Measurements from ENCODE around the gene CHMP4A. TPM values are rescaled to one million over a fixed set of nuclear protein-coding genes. Genes with fewer than 3 reads are reported as not detected.

The CHMP4A gene
- 100 to 1,000 TPM in 1 of 2 experiments, 10 to 100 TPM in 1; 99.3 to 101 TPM for total RNA-seq
- polyA plus RNA-seq = 100 to 1,000 TPM; 164 to 194 TPM

GRCh38 chr14:24212924-24213865 is at the start of gene CHMP4A:
Gene CHMP4A (minus strand): TSS chr14:24213488. CDS start chr14:24213439, 49 bp downstream.
- peak; percentile 93 to 99 (median 96) for DNase-seq
- Histone ChIP-seq H3K9me3 (ENCODE audit: control insufficient read depth in 1 of 2, low read length in 2 of 2) (no peaks in the 10 kb centered on the region), H3K27me3 (ENCODE audit: insufficient read depth, low read length) (no peaks in the 10 kb centered on the region), H3K4me3 (ENCODE audit: low read length in 2 of 2) (peak within 1 kb of the TSS; percentile 68 to 91), H3K36me3 (ENCODE audit: insufficient read depth, low read length) (peaks cover 32% of the 10 kb centered on the region), H3K4me1 (ENCODE audit: insufficient read depth, low read length) (peaks cover 42% of the 10 kb centered on the region), H3K27ac (ENCODE audit: low read depth, low read length) (peak within 1 kb of the TSS; percentile 100)
- Mint-ChIP-seq H3K4me3 (peak within 1 kb of the TSS; percentile 92 to 99 (median 96)), H3K36me3 (peaks cover 21 to 52% of the 10 kb centered on the region in 2 donors), H3K27ac (peak within 1 kb of the TSS; percentile 95 to 100 (median 99)), H3K9me3 (peaks cover 0 to 5% (median 0%) of the 10 kb centered on the region in 8 donors), H3K27me3 (no peaks in the 10 kb centered on the region), H3K4me1 (peaks cover 35 to 72% (median 48%) of the 10 kb centered on the region in 4 donors)
- POLR2A ChIA-PET (ENCODE audit: partially characterized antibody) = interaction anchor here (0.7 to 6.6 kb wide), 35 partner anchors 8 to 1447 kb away, joined by 3 to 171 read pairs (median 6); partner anchors contain the start of genes AP1G2, CBLN3, CIDEB and DCAF11
- intact Hi-C loops (cut with micrococcal nuclease) = loop anchor here (1.0 to 2.0 kb wide), 6 partner anchors 18 to 98 kb away; partner anchors contain the start of genes DCAF11, EMC9, IPO4 and IRF9
- CTCF ChIA-PET (ENCODE audit: partially characterized antibody) = interaction anchor here (0.6 to 4.9 kb wide), 13 partner anchors 10 to 223 kb away, joined by 3 to 68 read pairs (median 6); partner anchors contain the start of genes CIDEB, DCAF11, DHRS1 and IRF9

GRCh38 chr14:24261969-24262327 is 48.7 kb upstream of the CHMP4A start:
- H3K36me3 ChIP-seq (ENCODE audit: insufficient read depth, low read length) = peaks cover 19% of the 10 kb centered on the region
- H3K9me3 Mint-ChIP-seq = no peaks in the 10 kb centered on the region
- intact Hi-C loops (cut with micrococcal nuclease) = no loop called here
- H3K36me3 Mint-ChIP-seq = peaks cover 19 to 40% of the 10 kb centered on the region in 2 donors
- no peak for DNase-seq
- H3K4me3 ChIP-seq (ENCODE audit: low read length in 2 of 2) = no peak overlapping the region
- no peaks in the 10 kb centered on the region for H3K9me3 ChIP-seq (ENCODE audit: control insufficient read depth in 1 of 2, low read length in 2 of 2)
- H3K27me3 Mint-ChIP-seq = no peaks in the 10 kb centered on the region
- H3K27ac ChIP-seq (ENCODE audit: low read depth, low read length) = no peak overlapping the region
- H3K4me3 Mint-ChIP-seq = no peak overlapping the region
- no peak overlapping the region for H3K27ac Mint-ChIP-seq
- CTCF ChIA-PET (ENCODE audit: partially characterized antibody) = interaction anchor here (0.9 to 1.7 kb wide), 2 partner anchors 11 to 204 kb away, joined by 3 to 4 read pairs; no protein-coding TSS in a partner anchor
- no peaks in the 10 kb centered on the region for H3K27me3 ChIP-seq (ENCODE audit: insufficient read depth, low read length)
- POLR2A ChIA-PET (ENCODE audit: partially characterized antibody) = interaction anchor here (1.1 to 1.6 kb wide), 2 partner anchors 10 to 19 kb away, joined by 3 to 5 read pairs; partner anchors contain the start of gene TINF2
- peaks cover 0 to under 1% (median 0%) of the 10 kb centered on the region in 4 donors for H3K4me1 Mint-ChIP-seq
- no peaks in the 10 kb centered on the region for H3K4me1 ChIP-seq (ENCODE audit: insufficient read depth, low read length)

GRCh38 chr14:24261256-24261968 is 48.1 kb upstream of the CHMP4A start:
- Mint-ChIP-seq H3K4me3 (no peak overlapping the region), H3K36me3 (peaks cover 19 to 37% of the 10 kb centered on the region in 2 donors), H3K4me1 (no peaks in the 10 kb centered on the region), H3K9me3 (no peaks in the 10 kb centered on the region), H3K27me3 (no peaks in the 10 kb centered on the region), H3K27ac (peak overlapping the region in 2 of 7 donors; percentile 58 to 79)
- Histone ChIP-seq H3K4me1 (ENCODE audit: insufficient read depth, low read length) (no peaks in the 10 kb centered on the region), H3K36me3 (ENCODE audit: insufficient read depth, low read length) (peaks cover 14% of the 10 kb centered on the region), H3K27ac (ENCODE audit: low read depth, low read length) (no peak overlapping the region), H3K9me3 (ENCODE audit: control insufficient read depth in 1 of 2, low read length in 2 of 2) (no peaks in the 10 kb centered on the region), H3K4me3 (ENCODE audit: low read length in 2 of 2) (no peak overlapping the region), H3K27me3 (ENCODE audit: insufficient read depth, low read length) (no peaks in the 10 kb centered on the region)
- ChIA-PET POLR2A (ENCODE audit: partially characterized antibody) (interaction anchor here (1.6 kb wide), 1 partner anchor 19 kb away, joined by 5 read pairs; the partner anchor contains the start of gene TINF2), CTCF (ENCODE audit: partially characterized antibody) (interaction anchor here (0.9 to 1.7 kb wide), 2 partner anchors 10 to 203 kb away, joined by 3 to 4 read pairs; no protein-coding TSS in a partner anchor)
- no peak for DNase-seq
- intact Hi-C loops (cut with micrococcal nuclease) = no loop called here

- no peaks in the 10 kb centered on the region for H3K9me3 Mint-ChIP-seq
- POLR2A ChIA-PET (ENCODE audit: partially characterized antibody) = no interaction called here
- CTCF ChIA-PET (ENCODE audit: partially characterized antibody) = interaction anchor here (1.7 kb wide), 1 partner anchor 202 kb away, joined by 4 read pairs; no protein-coding TSS in a partner anchor
- no peaks in the 10 kb centered on the region for H3K27me3 Mint-ChIP-seq
- Histone ChIP-seq H3K4me1 (ENCODE audit: insufficient read depth, low read length) (no peaks in the 10 kb centered on the region), H3K27ac (ENCODE audit: low read depth, low read length) (no peak overlapping the region), H3K9me3 (ENCODE audit: control insufficient read depth in 1 of 2, low read length in 2 of 2) (no peaks in the 10 kb centered on the region), H3K36me3 (ENCODE audit: insufficient read depth, low read length) (peaks cover 8% of the 10 kb centered on the region), H3K27me3 (ENCODE audit: insufficient read depth, low read length) (no peaks in the 10 kb centered on the region), H3K4me3 (ENCODE audit: low read length in 2 of 2) (no peak overlapping the region)
- intact Hi-C loops (cut with micrococcal nuclease) = no loop called here
- peaks cover 14 to 31% of the 10 kb centered on the region in 2 donors for H3K36me3 Mint-ChIP-seq
- DNase-seq = no peak
- no peak overlapping the region for H3K27ac Mint-ChIP-seq
- no peak overlapping the region for H3K4me3 Mint-ChIP-seq
- H3K4me1 Mint-ChIP-seq = no peaks in the 10 kb centered on the region
These were observed 47.5 kb upstream of the CHMP4A start for GRCh38 chr14:24260780-24261157.

- Mint-ChIP-seq H3K9me3 (no peaks in the 10 kb centered on the region), H3K27me3 (no peaks in the 10 kb centered on the region), H3K36me3 (peaks cover 14 to 29% of the 10 kb centered on the region in 2 donors), H3K27ac (no peak overlapping the region), H3K4me1 (no peaks in the 10 kb centered on the region), H3K4me3 (no peak overlapping the region)
- H3K4me3 ChIP-seq (ENCODE audit: low read length in 2 of 2) = no peak overlapping the region
- H3K27me3 ChIP-seq (ENCODE audit: insufficient read depth, low read length) = no peaks in the 10 kb centered on the region
- H3K36me3 ChIP-seq (ENCODE audit: insufficient read depth, low read length) = peaks cover 5% of the 10 kb centered on the region
- H3K4me1 ChIP-seq (ENCODE audit: insufficient read depth, low read length) = no peaks in the 10 kb centered on the region
- ChIA-PET CTCF (ENCODE audit: partially characterized antibody) (interaction anchor here (1.7 to 25.6 kb wide), 2 partner anchors 45 to 202 kb away, joined by 4 to 556 read pairs; partner anchors contain the start of genes CIDEB, DHRS1, LTB4R and LTB4R2), POLR2A (ENCODE audit: partially characterized antibody) (no interaction called here)
- no peaks in the 10 kb centered on the region for H3K9me3 ChIP-seq (ENCODE audit: control insufficient read depth in 1 of 2, low read length in 2 of 2)
- no peak overlapping the region for H3K27ac ChIP-seq (ENCODE audit: low read depth, low read length)
- intact Hi-C loops (cut with micrococcal nuclease) = no loop called here
- no peak for DNase-seq
These were observed 46.9 kb upstream of the CHMP4A start for GRCh38 chr14:24260026-24260779.

- H3K27ac Mint-ChIP-seq = peak overlapping the region in 1 of 7 donors; percentile 52
- CTCF ChIA-PET (ENCODE audit: partially characterized antibody) = interaction anchor here (2.4 to 25.6 kb wide), 2 partner anchors 17 to 46 kb away, joined by 10 to 556 read pairs; partner anchors contain the start of genes CIDEB, DHRS1, LTB4R and LTB4R2
- peaks cover 9% of the 10 kb centered on the region for H3K36me3 ChIP-seq (ENCODE audit: insufficient read depth, low read length)
These were observed 46.2 kb upstream of the CHMP4A start for GRCh38 chr14:24259282-24260025.

More at GRCh38 chr14:24259282-24260025, 46.2 kb upstream of the CHMP4A start:
- Mint-ChIP-seq H3K27me3 (no peaks in the 10 kb centered on the region), H3K9me3 (no peaks in the 10 kb centered on the region), H3K36me3 (peaks cover 6 to 33% of the 10 kb centered on the region in 2 donors), H3K4me1 (no peaks in the 10 kb centered on the region), H3K4me3 (no peak overlapping the region)
- Histone ChIP-seq H3K4me3 (ENCODE audit: low read length in 2 of 2) (no peak overlapping the region), H3K27ac (ENCODE audit: low read depth, low read length) (no peak overlapping the region), H3K27me3 (ENCODE audit: insufficient read depth, low read length) (no peaks in the 10 kb centered on the region), H3K9me3 (ENCODE audit: control insufficient read depth in 1 of 2, low read length in 2 of 2) (no peaks in the 10 kb centered on the region), H3K4me1 (ENCODE audit: insufficient read depth, low read length) (no peaks in the 10 kb centered on the region)
- DNase-seq = no peak
- intact Hi-C loops (cut with micrococcal nuclease) = no loop called here
- POLR2A ChIA-PET (ENCODE audit: partially characterized antibody) = no interaction called here

Measured in CD4-positive, alpha-beta memory T cell (primary cell).